ENCODE data around the gene STEAP3. TPM values are rescaled to one million over a fixed set of nuclear protein-coding genes. Genes with fewer than 3 reads are reported as not detected.

STEAP3 gene
- total RNA-seq (2022; extraction: Qiagen RNA extraction; ENCODE audit: low read depth) = 39.2 to 47.7 TPM (median 39.9 TPM) in 5 replicates

DNA sequence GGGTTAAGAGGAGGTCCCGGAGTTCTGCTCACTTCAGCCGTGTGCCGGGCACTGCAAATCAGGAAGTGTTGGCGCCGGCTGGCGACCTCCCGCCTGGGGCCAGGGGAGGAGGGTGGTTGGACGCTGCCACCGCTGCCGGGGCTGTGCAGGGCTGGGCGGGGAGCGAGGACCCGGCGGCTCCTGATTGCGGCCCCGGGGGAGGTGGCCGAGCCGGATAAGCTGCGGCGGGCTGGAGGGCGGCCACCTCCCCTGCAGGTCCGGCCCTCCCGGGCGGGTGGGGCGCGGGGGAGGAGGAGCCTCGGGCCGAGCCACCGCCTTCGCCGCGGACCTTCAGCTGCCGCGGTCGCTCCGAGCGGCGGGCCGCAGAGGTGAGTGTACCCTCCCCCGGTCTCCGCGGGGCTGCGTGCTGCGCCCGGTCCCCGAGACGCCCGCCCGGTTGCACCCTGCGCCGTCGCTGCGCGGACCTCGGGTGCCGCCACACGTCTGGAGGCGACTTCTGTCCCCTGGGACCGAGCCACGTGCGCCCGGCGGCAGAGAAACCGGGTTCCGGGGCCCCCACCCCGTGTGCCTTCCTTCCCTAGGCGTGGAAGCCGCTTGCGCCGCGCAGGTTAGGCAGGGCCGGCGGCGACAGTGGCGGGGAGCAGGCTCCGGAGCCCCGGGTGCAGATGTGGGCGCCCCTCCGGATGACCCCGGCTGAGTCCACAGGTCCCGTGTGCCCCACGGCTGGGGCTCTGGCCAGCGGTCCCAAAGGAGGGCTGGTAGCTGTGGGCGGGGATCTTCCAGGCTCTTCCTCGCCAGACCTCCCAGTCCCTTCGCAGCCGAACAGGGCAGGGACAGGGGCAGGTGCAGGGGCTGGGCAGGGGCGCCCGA, at the start of gene STEAP3:
STEAP3 (plus strand) TSS at position 314 of the 870 bp plus-strand sequence. CDS start 7,179 bp downstream, outside the sequence.

Other genes starting within 250 kb of the STEAP3 start
- gene C1QL2, start 65.1 kb upstream of the STEAP3 start, total RNA-seq (2022; extraction: Qiagen RNA extraction; ENCODE audit: low read depth) = 0.14 to 0.21 TPM (median 0.14 TPM) in 4 of 5 replicates, not detected in the other
- gene C2orf76, start 143.0 kb downstream of the STEAP3 start, total RNA-seq (2022; extraction: Qiagen RNA extraction; ENCODE audit: low read depth) = 11.4 to 14.5 TPM (median 13.8 TPM) in 5 replicates
- gene DBI, start 143.1 kb downstream of the STEAP3 start, total RNA-seq (2022; extraction: Qiagen RNA extraction; ENCODE audit: low read depth) = 376 to 494 TPM (median 393 TPM) in 5 replicates
- gene TMEM37, start 208.0 kb downstream of the STEAP3 start, total RNA-seq (2022; extraction: Qiagen RNA extraction; ENCODE audit: low read depth) = 1.6 to 2.0 TPM (median 1.9 TPM) in 5 replicates